Trophoblast cell (in vitro differentiated cells and primary cell): ENCODE measurements around the gene ESYT2.
A peak's percentile ranks its signal among the peaks of the same experiment; 100 is the strongest.

Source experiments
- DNase-seq, 2 donors: peaks; one replicate each; pipeline ENCODE4 v3.0.0-alpha.2; 2016
- H2AFZ ChIP-seq: 2 replicates; pipeline ENCODE4 v1.6.1; 2013; ENCODE audit warnings: low read length, moderate library complexity, mild to moderate bottlenecking; ENCODE audit not compliant: insufficient read depth, poor library complexity
- H2AK5ac ChIP-seq: 2 replicates; pipeline ENCODE4 v1.6.1; 2013; ENCODE audit warnings: mild to moderate bottlenecking, low read length
- H2BK120ac ChIP-seq: 2 replicates; pipeline ENCODE4 v1.6.1; 2013; ENCODE audit warnings: low read length, mild to moderate bottlenecking, moderate library complexity; ENCODE audit not compliant: insufficient read depth, poor library complexity
- H2BK12ac ChIP-seq: 2 replicates; pipeline ENCODE4 v1.6.1; 2013; ENCODE audit warnings: mild to moderate bottlenecking, low read length, moderate library complexity
- H2BK5ac ChIP-seq: 2 replicates; pipeline ENCODE4 v1.6.1; 2013; ENCODE audit warnings: low read length, low read depth, moderate library complexity, mild to moderate bottlenecking; ENCODE audit not compliant: poor library complexity
- H3K14ac ChIP-seq: 2 replicates; pipeline ENCODE4 v1.6.1; 2013; ENCODE audit warnings: mild to moderate bottlenecking, low read length
- H3K18ac ChIP-seq: 2 replicates; pipeline ENCODE4 v1.6.1; 2013; ENCODE audit warnings: mild to moderate bottlenecking, low read length
- H3K23ac ChIP-seq: 2 replicates; pipeline ENCODE4 v1.6.1; 2013; ENCODE audit warnings: low read length
- H3K27ac ChIP-seq: 2 replicates; pipeline ENCODE4 v1.5.1; 2013; ENCODE audit warnings: low read depth, mild to moderate bottlenecking, inconsistent platforms, low read length, moderate library complexity
- H3K27me3 ChIP-seq: 2 replicates; pipeline ENCODE4 v1.6.1; 2013; ENCODE audit warnings: inconsistent platforms, mild to moderate bottlenecking, low read length, moderate library complexity; ENCODE audit not compliant: insufficient read depth
- H3K36me3 ChIP-seq, 2 experiments: 1 replicate in 1 of 2; 2 replicates in 1 of 2; pipeline ENCODE4 v1.6.1; 2013; ENCODE audit warnings: low read length in 2 of 2, mild to moderate bottlenecking in 2 of 2, moderate library complexity in 1 of 2; ENCODE audit not compliant: insufficient read depth in 2 of 2, control insufficient read depth in 1 of 2
- H3K4ac ChIP-seq: 2 replicates; pipeline ENCODE4 v1.6.1; 2013; ENCODE audit warnings: low read depth, mild to moderate bottlenecking, low read length, moderate library complexity
- H3K4me1 ChIP-seq, 2 experiments: 1 replicate in 1 of 2; 2 replicates in 1 of 2; pipeline ENCODE4 v1.6.1; 2013; ENCODE audit warnings: low read length in 2 of 2, mild to moderate bottlenecking in 2 of 2, moderate library complexity in 1 of 2; ENCODE audit not compliant: insufficient read depth in 2 of 2, control insufficient read depth in 1 of 2
- H3K4me2 ChIP-seq: 2 replicates; pipeline ENCODE4 v1.6.1; 2013; ENCODE audit warnings: inconsistent platforms, mild to moderate bottlenecking, low read length, moderate library complexity
- H3K4me3 ChIP-seq: 2 replicates; pipeline ENCODE4 v1.5.1; 2013; ENCODE audit warnings: mild to moderate bottlenecking, low read depth, low read length, inconsistent platforms
- H3K79me1 ChIP-seq: one replicate; pipeline ENCODE4 v1.6.1; 2013; ENCODE audit warnings: low read length
- H3K79me2 ChIP-seq: 2 replicates; pipeline ENCODE4 v1.6.1; 2013; ENCODE audit warnings: low read length, mild to moderate bottlenecking; ENCODE audit not compliant: control insufficient read depth, insufficient read depth, poor library complexity
- H3K9ac ChIP-seq: 2 replicates; pipeline ENCODE4 v1.6.1; 2013; ENCODE audit warnings: mild to moderate bottlenecking, low read length
- H3K9me3 ChIP-seq: 2 replicates; pipeline ENCODE4 v1.6.1; 2013; ENCODE audit warnings: low read depth, mild to moderate bottlenecking, control low read depth, inconsistent platforms, low read length; ENCODE audit not compliant: insufficient read depth
- H4K12ac ChIP-seq: 2 replicates; pipeline ENCODE4 v1.6.1; 2013; ENCODE audit warnings: low read depth, mild to moderate bottlenecking, low read length, moderate library complexity
- H4K8ac ChIP-seq: 2 replicates; pipeline ENCODE4 v1.6.1; 2013; ENCODE audit warnings: low read depth, mild to moderate bottlenecking, low read length, moderate library complexity
- H4K91ac ChIP-seq: one replicate; pipeline ENCODE4 v1.6.1; 2013; ENCODE audit warnings: low read depth, mild to moderate bottlenecking, low read length, moderate library complexity
- WGBS: extraction: QIAGEN DNeasy Blood & Tissue Kit; methylation state at CpG from one replicate; pipeline ENCODE4 v1.1.7; 2013; ENCODE audit warnings: missing lambda C conversion rate; ENCODE audit not compliant: insufficient read length, insufficient coverage; ENCODE audit errors: extremely low coverage; 5-methylcytosine and 5-hydroxymethylcytosine counted together

ESYT2 gene

GRCh38 chr7:158702196-158702595 lies 127.1 kb downstream of the ESYT2 start:
- H3K23ac ChIP-seq, result no peak overlapping the region
- no peak overlapping the region for H4K8ac ChIP-seq
- H3K27ac ChIP-seq, result no peak overlapping the region
- no peak overlapping the region for H3K14ac ChIP-seq
- DNase-seq, result no peak
- no peak overlapping the region for H2AK5ac ChIP-seq
- H2BK5ac ChIP-seq, result no peak overlapping the region
- no peak overlapping the region for H2AFZ ChIP-seq
- H3K4me2 ChIP-seq, result no peak overlapping the region
- H3K27me3 ChIP-seq, result no peaks in the 10 kb centered on the region
- peaks cover 12% of the 10 kb centered on the region for H3K79me2 ChIP-seq
- WGBS, result no CpG with 5 or more reads among the region's 4 CpGs
- no peak overlapping the region for H4K91ac ChIP-seq
- peak overlapping the region; percentile 6 for H3K4ac ChIP-seq
- no peak overlapping the region for H2BK120ac ChIP-seq
- H3K79me1 ChIP-seq, result peaks cover 10% of the 10 kb centered on the region
- peaks cover 8 to 12% of the 10 kb centered on the region in 2 experiments for H3K36me3 ChIP-seq
- no peak overlapping the region for H3K4me3 ChIP-seq
- H3K9ac ChIP-seq, result no peak overlapping the region
- no peak overlapping the region for H3K18ac ChIP-seq
- H2BK12ac ChIP-seq, result no peak overlapping the region
- H3K4me1 ChIP-seq, result peaks cover 5 to 10% of the 10 kb centered on the region in 2 experiments
- no peak overlapping the region for H4K12ac ChIP-seq
- H3K9me3 ChIP-seq, result peaks cover 3% of the 10 kb centered on the region

GRCh38 chr7:158700008-158700407 lies 129.3 kb downstream of the ESYT2 start:
- no peak overlapping the region for H3K4me3 ChIP-seq
- no CpG with 5 or more reads among the region's 5 CpGs for WGBS
- peaks cover 9% of the 10 kb centered on the region for H3K79me2 ChIP-seq
- H3K14ac ChIP-seq, result no peak overlapping the region
- no peak overlapping the region for H3K23ac ChIP-seq
- no peak overlapping the region for H3K18ac ChIP-seq
- H2BK120ac ChIP-seq, result no peak overlapping the region
- H3K27me3 ChIP-seq, result no peaks in the 10 kb centered on the region
- H3K4me2 ChIP-seq, result no peak overlapping the region
- peaks cover 3 to 8% of the 10 kb centered on the region in 2 experiments for H3K4me1 ChIP-seq
- H3K9ac ChIP-seq, result no peak overlapping the region
- no peak overlapping the region for H2BK5ac ChIP-seq
- H3K9me3 ChIP-seq, result no peaks in the 10 kb centered on the region
- no peak overlapping the region for H4K12ac ChIP-seq
- no peak overlapping the region for H2BK12ac ChIP-seq
- H4K91ac ChIP-seq, result no peak overlapping the region
- no peak overlapping the region for H2AK5ac ChIP-seq
- no peak overlapping the region for H4K8ac ChIP-seq
- H3K27ac ChIP-seq, result no peak overlapping the region
- H3K4ac ChIP-seq, result no peak overlapping the region
- peaks cover 16 to 21% of the 10 kb centered on the region in 2 experiments for H3K36me3 ChIP-seq
- no peak overlapping the region for H2AFZ ChIP-seq
- no peak for DNase-seq
- peaks cover 7% of the 10 kb centered on the region for H3K79me1 ChIP-seq

GRCh38 chr7:158699341-158699740 lies 130.0 kb downstream of the ESYT2 start:
- Histone ChIP-seq H3K9ac (peak overlapping the region; percentile 41), H3K9me3 (no peaks in the 10 kb centered on the region), H4K91ac (no peak overlapping the region), H2AFZ (no peak overlapping the region), H3K14ac (no peak overlapping the region), H4K12ac (no peak overlapping the region), H3K27ac (no peak overlapping the region), H2BK5ac (no peak overlapping the region), H3K4me2 (no peak overlapping the region), H3K18ac (no peak overlapping the region), H3K23ac (no peak overlapping the region), H3K27me3 (no peaks in the 10 kb centered on the region), H2BK120ac (no peak overlapping the region), H4K8ac (no peak overlapping the region), H3K79me2 (peaks cover 5% of the 10 kb centered on the region), H3K4me1 (peaks cover 3 to 8% of the 10 kb centered on the region in 2 experiments), H3K4me3 (no peak overlapping the region), H2BK12ac (no peak overlapping the region), H3K36me3 (peaks cover 17 to 21% of the 10 kb centered on the region in 2 experiments), H3K79me1 (peaks cover 2% of the 10 kb centered on the region), H2AK5ac (no peak overlapping the region), H3K4ac (no peak overlapping the region)
- no peak for DNase-seq
- whole genome bisulfite sequencing, result no CpG with 5 or more reads among the region's 1 CpG

- Histone ChIP-seq H3K79me1 (no peaks in the 10 kb centered on the region), H4K12ac (no peak overlapping the region), H3K4me1 (peaks cover under 1 to 5% of the 10 kb centered on the region in 2 experiments), H3K14ac (no peak overlapping the region), H4K91ac (no peak overlapping the region), H3K4me3 (no peak overlapping the region), H2BK12ac (no peak overlapping the region), H3K9ac (no peak overlapping the region), H3K4ac (no peak overlapping the region), H2BK5ac (no peak overlapping the region), H3K18ac (no peak overlapping the region), H2BK120ac (no peak overlapping the region), H3K27me3 (no peaks in the 10 kb centered on the region), H2AK5ac (no peak overlapping the region), H3K27ac (no peak overlapping the region), H3K9me3 (no peaks in the 10 kb centered on the region), H4K8ac (no peak overlapping the region), H3K23ac (no peak overlapping the region), H3K79me2 (no peaks in the 10 kb centered on the region), H3K36me3 (peaks cover 18 to 21% of the 10 kb centered on the region in 2 experiments), H2AFZ (no peak overlapping the region), H3K4me2 (no peak overlapping the region)
- WGBS, result no CpG with 5 or more reads among the region's 3 CpGs
- DNase-seq, result no peak
Observed at GRCh38 chr7:158698657-158699195, 130.6 kb downstream of the ESYT2 start.
